DOHH2 (cell line): ENCODE results near the gene DDR2.

Source experiments
- H3F3A ChIP-seq: fragments of 200-600 bp; sonication (generic), shearing (Covaris generic); 2 replicates; pipeline ENCODE4 v1.6.0; 2016; ENCODE audit warnings: antibody characterized with exemption, mild to moderate bottlenecking; ENCODE audit not compliant: control insufficient read depth, insufficient read depth
- H3K27ac ChIP-seq: fragments of 200-600 bp; sonication (generic); 2 replicates; pipeline ENCODE4 v1.5.1; 2014; ENCODE audit warnings: low read depth, mild to moderate bottlenecking, low read length, moderate library complexity
- H3K27me3 ChIP-seq: fragments of 200-600 bp; sonication (generic); 2 replicates; pipeline ENCODE4 v1.6.1; 2014; ENCODE audit warnings: mild to moderate bottlenecking, low read length, mixed read lengths; ENCODE audit not compliant: control insufficient read depth
- H3K36me3 ChIP-seq: fragments of 200-600 bp; sonication (generic); 2 replicates; pipeline ENCODE4 v1.6.1; 2014; ENCODE audit warnings: mild to moderate bottlenecking, low read length, moderate library complexity, mixed read lengths; ENCODE audit not compliant: control insufficient read depth
- H3K4me1 ChIP-seq: fragments of 200-600 bp; sonication (generic); 2 replicates; pipeline ENCODE4 v1.6.1; 2014; ENCODE audit warnings: mild to moderate bottlenecking, low read length, mixed read lengths; ENCODE audit not compliant: control insufficient read depth
- H3K4me2 ChIP-seq: fragments of 200-600 bp; sonication (generic); 2 replicates; pipeline ENCODE4 v1.6.0; 2014; ENCODE audit warnings: mild to moderate bottlenecking, low read length, moderate library complexity
- H3K4me3 ChIP-seq: fragments of 200-600 bp; sonication (generic); 2 replicates; pipeline ENCODE4 v1.5.1; 2014; ENCODE audit warnings: mild to moderate bottlenecking, low read length, mixed read lengths
- H3K79me2 ChIP-seq: fragments of 200-600 bp; sonication (generic); 2 replicates; pipeline ENCODE4 v1.6.1; 2014; ENCODE audit warnings: mild to moderate bottlenecking, low read length, mixed read lengths; ENCODE audit not compliant: control insufficient read depth
- H3K9me2 ChIP-seq: fragments of 200-600 bp; sonication (generic); replicated peaks from 2 replicates; pipeline ENCODE4 v1.6.1; 2014; ENCODE audit warnings: mild to moderate bottlenecking, low read length, mixed read lengths; ENCODE audit not compliant: control insufficient read depth
- H3K9me3 ChIP-seq: fragments of 200-600 bp; sonication (generic); 2 replicates; pipeline ENCODE4 v1.6.1; 2014; ENCODE audit warnings: antibody characterized with exemption, low read length, mixed read lengths; ENCODE audit not compliant: control insufficient read depth, insufficient read depth
- H4K20me1 ChIP-seq: fragments of 200-600 bp; sonication (generic); 2 replicates; pipeline ENCODE4 v1.6.0; 2014; ENCODE audit warnings: low read depth, mild to moderate bottlenecking, antibody characterized with exemption, low read length, moderate library complexity; ENCODE audit not compliant: control insufficient read depth, insufficient read depth
- CTCF ChIP-seq: fragments of 200-600 bp; sonication (generic); IDR thresholded peaks from one replicate; pipeline ENCODE4 v1.5.1; 2014; ENCODE audit warnings: antibody characterized with exemption, mild to moderate bottlenecking, low read depth, low read length; ENCODE audit not compliant: poor library complexity, severe bottlenecking
- EZH2phosphoT487 ChIP-seq: fragments of 200-600 bp; sonication (generic); IDR thresholded peaks from 2 replicates; pipeline ENCODE4 v1.6.1; 2017; ENCODE audit warnings: borderline replicate concordance, mild to moderate bottlenecking, antibody characterized with exemption, low read length, moderate library complexity, mixed read lengths

Gene DDR2

GRCh38 chr1:162632698-162633080 lies 425 bp downstream of the DDR2 start:
- Histone ChIP-seq H3K4me3 (no peak overlapping the region), H3K36me3 (no peaks in the 10 kb centered on the region), H3K9me2 (no peaks in the 10 kb centered on the region), H3K79me2 (no peaks in the 10 kb centered on the region), H3K4me2 (no peak overlapping the region), H3K4me1 (no peaks in the 10 kb centered on the region), H3K27me3 (peaks cover 18% of the 10 kb centered on the region; the same call in 1 of the 2 replicates), H3K27ac (no peak overlapping the region), H3K9me3 (no peaks in the 10 kb centered on the region), H3F3A (no peaks in the 10 kb centered on the region), H4K20me1 (no peaks in the 10 kb centered on the region)
- no peak for TF ChIP-seq CTCF
- no peak for TF ChIP-seq EZH2phosphoT487

GRCh38 chr1:162633081-162633762 lies 958 bp downstream of the DDR2 start:
- H3K36me3 ChIP-seq, result no peaks in the 10 kb centered on the region
- H3K4me1 ChIP-seq, result no peaks in the 10 kb centered on the region
- no peak overlapping the region for H3K27ac ChIP-seq
- no peak overlapping the region for H3K4me3 ChIP-seq
- peaks cover 18% of the 10 kb centered on the region; the same call in 1 of the 2 replicates for H3K27me3 ChIP-seq
- H3K9me3 ChIP-seq, result no peaks in the 10 kb centered on the region
- H3K9me2 ChIP-seq, result no peaks in the 10 kb centered on the region
- H3K79me2 ChIP-seq, result no peaks in the 10 kb centered on the region
- H4K20me1 ChIP-seq, result no peaks in the 10 kb centered on the region
- TF ChIP-seq CTCF, result no peak
- no peak for TF ChIP-seq EZH2phosphoT487
- no peak overlapping the region for H3K4me2 ChIP-seq
- H3F3A ChIP-seq, result no peaks in the 10 kb centered on the region

GRCh38 chr1:162635418-162635817 lies 3.2 kb downstream of the DDR2 start:
- no peak for TF ChIP-seq CTCF
- no peak for TF ChIP-seq EZH2phosphoT487
- Histone ChIP-seq H4K20me1 (no peaks in the 10 kb centered on the region), H3K4me2 (no peak overlapping the region), H3K9me2 (no peaks in the 10 kb centered on the region), H3K36me3 (no peaks in the 10 kb centered on the region), H3K4me1 (no peaks in the 10 kb centered on the region), H3F3A (no peaks in the 10 kb centered on the region), H3K79me2 (no peaks in the 10 kb centered on the region), H3K4me3 (no peak overlapping the region), H3K9me3 (no peaks in the 10 kb centered on the region), H3K27me3 (peaks cover 7% of the 10 kb centered on the region; the same call in 1 of the 2 replicates), H3K27ac (no peak overlapping the region)
